Measurements from ENCODE around the gene PPARD. TPM values are rescaled to one million over a fixed set of nuclear protein-coding genes. Genes with fewer than 3 reads are reported as not detected.
A peak's percentile ranks its signal among the peaks of the same experiment; 100 is the strongest.

Gene PPARD
- total and polyA plus RNA-seq, 12 donors, result 12.9 to 21.0 (median 13.9) TPM

- 87 to 88% methylated on average over 7 of the region's 7 CpGs for WGBS, 2 donors
- TF ChIP-seq CTCF (IDR thresholded peaks at IDR 0.05), result no peak
- Histone ChIP-seq H3K9me3 (no peaks in the 10 kb centered on the region), H3K4me1 (peaks cover 0 to 8% (median 0%) of the 10 kb centered on the region in 9 donors), H3K27ac (no peak overlapping the region), H3K36me3 (no peaks in the 10 kb centered on the region), H3K27me3 (no peaks in the 10 kb centered on the region), H3K4me3 (no peak overlapping the region)
- intact Hi-C loops (cut with DNase I), result loop anchor here in 2 of 10 donors (5.0 kb wide), 2 partner anchors 103 to 148 kb away; partner anchors contain the start of genes DEF6 (in 1 of the 2) and PPARD (in 1 of the 2)
- DNase-seq (no peak), ATAC-seq (no peak)
Measured at GRCh38 chr6:35445691-35446090, 103.3 kb downstream of the PPARD start.

DNA sequence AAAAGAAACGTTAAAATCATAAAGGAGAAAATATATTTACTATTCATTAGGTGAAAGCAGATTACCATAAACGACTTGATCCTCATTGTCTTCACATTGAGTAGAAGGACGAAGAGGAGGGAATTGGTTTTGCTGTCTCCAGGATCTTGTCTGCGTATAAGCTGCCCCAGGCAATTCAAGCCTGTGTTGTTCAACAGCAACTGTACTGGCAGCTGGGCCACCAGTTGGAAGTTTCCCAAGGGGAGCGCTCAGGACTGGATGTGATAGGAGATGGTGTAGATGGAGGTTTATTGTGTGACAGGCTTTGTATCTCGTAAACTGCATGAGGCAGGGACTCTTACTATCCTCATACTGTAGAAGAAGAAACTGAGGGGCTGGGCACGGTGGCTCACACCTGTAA lies 105.8 kb downstream of the PPARD start:
- no peaks in the 10 kb centered on the region for H3K9me3 ChIP-seq
- no peak for TF ChIP-seq CTCF (IDR thresholded peaks at IDR 0.05)
- H3K27me3 ChIP-seq, result no peaks in the 10 kb centered on the region
- intact Hi-C loops (cut with DNase I), result loop anchor here in 2 of 10 donors (5.0 kb wide), 2 partner anchors 106 to 151 kb away; partner anchors contain the start of genes DEF6 (in 1 of the 2) and PPARD (in 1 of the 2)
- DNase-seq, result no peak
- no peak for ATAC-seq
- H3K4me3 ChIP-seq, result no peak overlapping the region
- WGBS, 2 donors, result 76 to 78% methylated on average over 7 of the region's 7 CpGs
- peaks cover 2 to 25% (median 13%) of the 10 kb centered on the region in 9 donors for H3K4me1 ChIP-seq
- H3K27ac ChIP-seq, result no peak overlapping the region
- no peaks in the 10 kb centered on the region for H3K36me3 ChIP-seq

- Histone ChIP-seq H3K4me1 (peaks cover 3 to 37% (median 25%) of the 10 kb centered on the region in 9 donors), H3K4me3 (no peak overlapping the region), H3K27me3 (no peaks in the 10 kb centered on the region), H3K27ac (no peak overlapping the region), H3K9me3 (no peaks in the 10 kb centered on the region), H3K36me3 (no peaks in the 10 kb centered on the region)
- peak; percentile 63 to 85 (median 74) for TF ChIP-seq CTCF (IDR thresholded peaks at IDR 0.05)
- DNase-seq, result no peak
- ATAC-seq, result peak; percentile 46 to 68 (median 62)
- intact Hi-C loops (cut with DNase I), result loop anchor here in 8 of 10 donors (1.0 to 5.0 kb wide), 3 partner anchors 107 to 152 kb away; partner anchors contain the start of genes PPARD (in 7 of the 8) and DEF6 (in 1 of the 8)
- 35 to 37% methylated on average over 14 of the region's 14 CpGs for WGBS, 2 donors
Measured at GRCh38 chr6:35449287-35449881, 107.0 kb downstream of the PPARD start.

GRCh38 chr6:35451354-35452182 lies 109.2 kb downstream of the PPARD start:
- H3K4me1 ChIP-seq, result peaks cover 3 to 44% (median 29%) of the 10 kb centered on the region in 9 donors
- no peaks in the 10 kb centered on the region for H3K9me3 ChIP-seq
- H3K27me3 ChIP-seq, result no peaks in the 10 kb centered on the region
- H3K27ac ChIP-seq, result peak overlapping the region in 9 of 10 donors; percentile 50 to 86 (median 78)
- H3K4me3 ChIP-seq, result peak overlapping the region in 9 of 10 donors; percentile 55 to 79 (median 68)
- WGBS, 2 donors, result 12 to 19% methylated on average over 20 of the region's 20 CpGs
- intact Hi-C loops (cut with DNase I), result loop anchor here in 4 of 10 donors (1.0 to 5.0 kb wide), 3 partner anchors 109 to 154 kb away; partner anchors contain the start of genes DEF6 (in 3 of the 4) and PPARD (in 2 of the 4)
- ATAC-seq (peak in 4 of 8 donors; percentile 1 to 18 (median 13)), DNase-seq (peak in 1 of 2 donors; percentile 43)
- no peak for TF ChIP-seq CTCF (IDR thresholded peaks at IDR 0.05)
- H3K36me3 ChIP-seq, result peaks cover 0 to 14% (median 0%) of the 10 kb centered on the region in 9 donors
